Liver (tissue), 9 donors: ENCODE measurements around the gene TNFSF10. TPM values are rescaled to one million over a fixed set of nuclear protein-coding genes. Genes with fewer than 3 reads are reported as not detected.

Experiments used
- DNase-seq: peaks from one replicate; pipeline ENCODE4 v3.0.0-alpha.2; 2017; ENCODE audit warnings: low spot score
- H3K27ac ChIP-seq, 2 donors: one replicate each; pipeline ENCODE4 v1.7.0; 2013; ENCODE audit warnings: inconsistent platforms in 2 of 2, low read length in 2 of 2, control low read depth in 1 of 2, low read depth in 1 of 2, mild to moderate bottlenecking in 1 of 2
- H3K27me3 ChIP-seq, 4 donors: one replicate each; pipeline versions ENCODE4 v1.6.1 to v1.7.0; 2013; ENCODE audit warnings: low read length in 3 of 4, inconsistent platforms in 1 of 4, mild to moderate bottlenecking in 1 of 4, moderate library complexity in 1 of 4; ENCODE audit not compliant: control insufficient read depth in 4 of 4, insufficient read depth in 4 of 4
- H3K36me3 ChIP-seq, 4 donors: one replicate each; pipeline versions ENCODE4 v1.6.1 to v1.7.0; 2013; ENCODE audit warnings: low read length in 3 of 4, mild to moderate bottlenecking in 3 of 4, low read depth in 1 of 4, moderate library complexity in 1 of 4; ENCODE audit not compliant: control insufficient read depth in 4 of 4, insufficient read depth in 3 of 4
- H3K4me1 ChIP-seq, 4 donors: one replicate each; pipeline versions ENCODE4 v1.6.1 to v1.7.0; 2013; ENCODE audit warnings: low read length in 3 of 4, mild to moderate bottlenecking in 3 of 4, moderate library complexity in 1 of 4; ENCODE audit not compliant: control insufficient read depth in 4 of 4, insufficient read depth in 4 of 4
- H3K4me3 ChIP-seq, 3 donors: one replicate each; pipeline versions ENCODE4 v1.6.1 to v1.7.0; 2013; ENCODE audit warnings: low read length in 3 of 3, control low read depth in 1 of 3, low read depth in 1 of 3, mild to moderate bottlenecking in 1 of 3
- H3K9ac ChIP-seq, 2 donors: one replicate each; pipeline ENCODE4 v1.7.0; 2013; ENCODE audit warnings: low read length in 2 of 2, mild to moderate bottlenecking in 2 of 2, moderate library complexity in 2 of 2, control low read depth in 1 of 2, low read depth in 1 of 2
- H3K9me3 ChIP-seq, 4 donors: one replicate each; pipeline versions ENCODE4 v1.6.1 to v1.7.0; 2013; ENCODE audit warnings: low read length in 3 of 4; ENCODE audit not compliant: control insufficient read depth in 4 of 4
- ATF3 ChIP-seq: IDR thresholded peaks from 2 replicates; pipeline ENCODE4 v1.6.1; 2016; ENCODE audit warnings: antibody characterized with exemption
- CTCF ChIP-seq: fragments of 150-350 bp; IDR thresholded peaks from 2 replicates; pipeline ENCODE4 v1.5.1; 2017; ENCODE audit warnings: improper control_type of control experiment, low read depth, low read length; ENCODE audit not compliant: missing input control
- EGR1 ChIP-seq, 2 donors: IDR thresholded peaks; 2 replicates each; pipeline ENCODE4 v1.6.1; 2016 to 2018; ENCODE audit warnings: antibody characterized with exemption in 2 of 2, low read depth in 2 of 2
- FOXA1 ChIP-seq: IDR thresholded peaks from 2 replicates; pipeline ENCODE4 v1.6.1; 2016; ENCODE audit warnings: antibody characterized with exemption
- FOXA2 ChIP-seq: IDR thresholded peaks from 2 replicates; pipeline ENCODE4 v1.6.1; 2016; ENCODE audit warnings: antibody characterized with exemption
- GABPA ChIP-seq, 2 donors: IDR thresholded peaks in 1 of 2; conservative IDR thresholded peaks in 1 of 2; 2 replicates each; pipeline ENCODE4 v1.6.1; 2016; ENCODE audit warnings: antibody characterized with exemption in 2 of 2, mild to moderate bottlenecking in 1 of 2, moderate library complexity in 1 of 2
- HNF4A ChIP-seq, 2 donors: conservative IDR thresholded peaks; 2 replicates each; pipeline ENCODE4 v1.6.1; 2016; ENCODE audit warnings: antibody characterized with exemption in 2 of 2, mild to moderate bottlenecking in 2 of 2
- HNF4G ChIP-seq: IDR thresholded peaks from 2 replicates; pipeline ENCODE4 v1.6.1; 2016; ENCODE audit warnings: antibody characterized with exemption
- JUND ChIP-seq, 2 donors: IDR thresholded peaks; 2 replicates each; pipeline ENCODE4 v1.6.1; 2016; ENCODE audit warnings: antibody characterized with exemption in 2 of 2
- NR2F2 ChIP-seq: IDR thresholded peaks from 2 replicates; pipeline ENCODE4 v1.6.1; 2016; ENCODE audit warnings: antibody characterized with exemption
- RAD21 ChIP-seq, 2 donors: IDR thresholded peaks; 2 replicates each; pipeline ENCODE4 v1.6.1; 2016; ENCODE audit warnings: antibody characterized with exemption in 2 of 2, mild to moderate bottlenecking in 2 of 2
- REST ChIP-seq: IDR thresholded peaks from 2 replicates; pipeline ENCODE4 v1.6.1; 2016; ENCODE audit warnings: antibody characterized with exemption, mild to moderate bottlenecking
- RXRA ChIP-seq, 2 donors: IDR thresholded peaks; 2 replicates each; pipeline ENCODE4 v1.6.1; 2017 to 2018; ENCODE audit warnings: antibody characterized with exemption in 2 of 2, mild to moderate bottlenecking in 1 of 2
- SP1 ChIP-seq: IDR thresholded peaks from 2 replicates; pipeline ENCODE4 v1.6.1; 2018; ENCODE audit warnings: antibody characterized with exemption, mild to moderate bottlenecking
- TAF1 ChIP-seq: conservative IDR thresholded peaks from 2 replicates; pipeline ENCODE4 v1.6.1; 2016; ENCODE audit warnings: antibody characterized with exemption, mild to moderate bottlenecking
- YY1 ChIP-seq: IDR thresholded peaks from 2 replicates; pipeline ENCODE4 v1.6.1; 2016; ENCODE audit warnings: antibody characterized with exemption, mild to moderate bottlenecking
- WGBS: extraction: QIAGEN DNeasy Blood & Tissue Kit; methylation state at CpG from one replicate; pipeline ENCODE4 v1.1.7; 2013; 5-methylcytosine and 5-hydroxymethylcytosine counted together
- polyA plus RNA-seq, 2 donors: library from polyadenylated mRNA; stranded (reverse) in 1 of 2; unstranded in 1 of 2; fragments of 200-250 nt in 1 of 2; fragments of >200 nt in 1 of 2; fragmentation: Nextera tagmentation in 1 of 2; extraction: Ambion mirVana in 1 of 2; gene quantifications; one replicate each; pipeline versions ENCODE4 v1.2.1 to v1.2.3, GENCODE V29; 2013 to 2015
- total RNA-seq, 2 donors: library from RNA; depleted of rRNA; stranded (reverse); fragments of >200 nt; gene quantifications; one replicate each; pipeline ENCODE4 v1.2.3, GENCODE V29; 2014
- TF ChIP-seq, protein P1 (sequence below): IDR thresholded peaks from 2 replicates; pipeline ENCODE4 v1.6.1; 2016; ENCODE audit warnings: antibody characterized with exemption
- TF ChIP-seq, protein P2 (sequence below): IDR thresholded peaks from 2 replicates; pipeline ENCODE4 v1.6.1; 2016; ENCODE audit warnings: antibody characterized with exemption
- donor health status: healthy.
- donor health status: healthy.
- donor health status: healthy.
- donor health status: healthy.
- donor health status: healthy.

Gene TNFSF10
- total and polyA plus RNA-seq, 4 donors: 16.2 to 67.1 (median 37.5) TPM

DNA sequence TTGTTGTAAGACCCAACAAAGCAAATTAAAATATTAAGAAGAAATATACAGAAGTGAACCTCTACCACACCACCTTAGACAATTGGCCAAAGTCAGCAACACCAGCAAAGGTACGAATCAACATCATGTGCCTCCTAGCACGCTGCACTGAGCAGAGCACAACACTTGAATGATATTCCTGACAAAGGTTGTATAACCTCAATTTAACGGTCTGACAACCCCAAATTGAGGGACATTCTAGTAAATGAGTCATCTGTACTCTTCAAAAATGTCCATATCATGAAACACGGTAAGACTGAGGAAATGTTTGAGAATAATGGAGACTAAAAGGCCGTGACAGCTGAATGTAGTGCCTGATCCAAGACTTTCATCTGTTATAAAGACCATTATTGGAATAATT lies 41.3 kb upstream of the TNFSF10 start (continued):
- TF ChIP-seq JUND (IDR thresholded peaks at IDR 0.05) (no peak), FOXA2 (no peak), TAF1 (no peak), RXRA (IDR thresholded peaks at IDR 0.05) (no peak), SP1 (no peak)

GRCh38 chr3:172562871-172563865 lies 39.9 kb upstream of the TNFSF10 start:
- H3K36me3 ChIP-seq: no peaks in the 10 kb centered on the region
- DNase-seq: no peak
- WGBS: 5% methylated on average over 8 of the region's 8 CpGs
- no peaks in the 10 kb centered on the region for H3K9me3 ChIP-seq
- H3K27ac ChIP-seq: peak overlapping the region; percentile 88 to 93
- H3K4me1 ChIP-seq: peaks cover 10 to 36% (median 18%) of the 10 kb centered on the region in 4 donors
- TF ChIP-seq TAF1: no peak
- TF ChIP-seq EGR1 (IDR thresholded peaks at IDR 0.05; ENCODE audit: low read depth in 2 of 2): no peak
- TF ChIP-seq, protein P1, sequence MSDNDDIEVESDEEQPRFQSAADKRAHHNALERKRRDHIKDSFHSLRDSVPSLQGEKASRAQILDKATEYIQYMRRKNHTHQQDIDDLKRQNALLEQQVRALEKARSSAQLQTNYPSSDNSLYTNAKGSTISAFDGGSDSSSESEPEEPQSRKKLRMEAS: peak; percentile 61
- no peak for TF ChIP-seq REST
- no peak for TF ChIP-seq CTCF
- peak; percentile 35 to 70 for TF ChIP-seq RXRA (IDR thresholded peaks at IDR 0.05)
- peak; percentile 42 for TF ChIP-seq ATF3
- peak; percentile 66 for TF ChIP-seq SP1
- TF ChIP-seq NR2F2: peak; percentile 18
- peak; percentile 54 for TF ChIP-seq FOXA2
- TF ChIP-seq GABPA (IDR thresholded peaks at IDR 0.05 in 1 of 2, conservative IDR thresholded peaks at IDR 0.05 in 1 of 2): no peak
- peak; percentile 48 to 62 for TF ChIP-seq HNF4A (conservative IDR thresholded peaks at IDR 0.05)
- TF ChIP-seq, protein P2, sequence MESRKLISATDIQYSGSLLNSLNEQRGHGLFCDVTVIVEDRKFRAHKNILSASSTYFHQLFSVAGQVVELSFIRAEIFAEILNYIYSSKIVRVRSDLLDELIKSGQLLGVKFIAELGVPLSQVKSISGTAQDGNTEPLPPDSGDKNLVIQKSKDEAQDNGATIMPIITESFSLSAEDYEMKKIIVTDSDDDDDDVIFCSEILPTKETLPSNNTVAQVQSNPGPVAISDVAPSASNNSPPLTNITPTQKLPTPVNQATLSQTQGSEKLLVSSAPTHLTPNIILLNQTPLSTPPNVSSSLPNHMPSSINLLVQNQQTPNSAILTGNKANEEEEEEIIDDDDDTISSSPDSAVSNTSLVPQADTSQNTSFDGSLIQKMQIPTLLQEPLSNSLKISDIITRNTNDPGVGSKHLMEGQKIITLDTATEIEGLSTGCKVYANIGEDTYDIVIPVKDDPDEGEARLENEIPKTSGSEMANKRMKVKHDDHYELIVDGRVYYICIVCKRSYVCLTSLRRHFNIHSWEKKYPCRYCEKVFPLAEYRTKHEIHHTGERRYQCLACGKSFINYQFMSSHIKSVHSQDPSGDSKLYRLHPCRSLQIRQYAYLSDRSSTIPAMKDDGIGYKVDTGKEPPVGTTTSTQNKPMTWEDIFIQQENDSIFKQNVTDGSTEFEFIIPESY: peak; percentile 36
- no peak for TF ChIP-seq YY1
- TF ChIP-seq HNF4G: no peak
- TF ChIP-seq FOXA1: no peak
- peak; percentile 29 to 54 for TF ChIP-seq RAD21 (IDR thresholded peaks at IDR 0.05)
- TF ChIP-seq JUND (IDR thresholded peaks at IDR 0.05): peak; percentile 35 to 70
- peak overlapping the region; percentile 47 to 92 for H3K9ac ChIP-seq
- H3K27me3 ChIP-seq: no peaks in the 10 kb centered on the region
- peak overlapping the region in 2 of 3 donors; percentile 18 to 26 for H3K4me3 ChIP-seq
